ENCODE data around the gene NRIP1. TPM values are rescaled to one million over a fixed set of nuclear protein-coding genes. Genes with fewer than 3 reads are reported as not detected.

NRIP1 gene
- total and polyA plus RNA-seq, 2 donors (not counting 1 experiment from before 2014, with no cell fraction given) = 3.3 to 32.1 TPM

- H3K9me3 ChIP-seq (ENCODE audit: control extremely low read depth in 1 of 3, control insufficient read depth in 2 of 3, insufficient read depth in 1 of 3, low read length in 2 of 3) = no peaks in the 10 kb centered on the region
- no peaks in the 10 kb centered on the region for H3K36me3 ChIP-seq (replicated peaks in 1 of 2; ENCODE audit: control extremely low read depth in 1 of 2, control insufficient read depth in 1 of 2, extremely low read depth in 1 of 2, insufficient read depth in 2 of 2, low read length in 1 of 2)
- ChIA-PET CTCF (no interaction called here), POLR2A (no interaction called here)
- H3K4me2 ChIP-seq (replicated peaks; ENCODE audit: low read depth, low read length, poor library complexity, severe bottlenecking) = no peak overlapping the region
- H4K20me1 ChIP-seq (ENCODE audit: control insufficient read depth, insufficient read depth, low read length, poor library complexity, severe bottlenecking) = no peaks in the 10 kb centered on the region
- H3K27me3 ChIP-seq (replicated peaks in 1 of 4; ENCODE audit: control extremely low read depth in 1 of 4, control insufficient read depth in 3 of 4, insufficient read depth in 4 of 4, low read length in 3 of 4) = no peaks in the 10 kb centered on the region
- intact Hi-C loops (cut with micrococcal nuclease) = no loop called here
- TF ChIP-seq EZH2 (IDR thresholded peaks at IDR 0.05; ENCODE audit: borderline replicate concordance, insufficient read depth, low read depth, low read length, poor library complexity, severe bottlenecking) (no peak), CTCF (IDR thresholded peaks at IDR 0.05) (no peak)
- Mint-ChIP-seq H3K9me3 (ENCODE audit: insufficient read depth) (no peaks in the 10 kb centered on the region), H3K27me3 (no peaks in the 10 kb centered on the region), H3K27ac (no peak overlapping the region), H3K4me1 (no peaks in the 10 kb centered on the region), H3K4me3 (no peak overlapping the region)
- no peaks in the 10 kb centered on the region for H3K4me1 ChIP-seq (ENCODE audit: control insufficient read depth in 2 of 2, insufficient read depth in 2 of 2, low read length in 2 of 2)
- no peak for DNase-seq
- no peak overlapping the region for H3K27ac ChIP-seq (ENCODE audit: low read length in 2 of 2)
- H2AFZ ChIP-seq (ENCODE audit: insufficient read depth, low read depth, low read length, poor library complexity, severe bottlenecking) = no peak overlapping the region
- no peak overlapping the region for H3K4me3 ChIP-seq (ENCODE audit: control extremely low read depth in 1 of 5, extremely low read depth in 1 of 5, insufficient read depth in 1 of 5, low read depth in 2 of 5, low read length in 4 of 5)
- no peak for ATAC-seq (ENCODE audit: low read depth)
- no peak overlapping the region for H3K9ac ChIP-seq (ENCODE audit: low read length)
- H3K79me2 ChIP-seq (ENCODE audit: control insufficient read depth, insufficient read depth, low read length) = no peaks in the 10 kb centered on the region
Measured at GRCh38 chr21:14911351-14911750, 153.4 kb downstream of the NRIP1 start.

Data from B cell (primary cell).